ENCODE results near the gene NRXN3.

The NRXN3 gene

GRCh38 chr14:78227248-78228077 lies 57.3 kb downstream of the NRXN3 start:
- intact Hi-C loops (cut with DNase I): no loop called here
- peak in 37 of 42 donors; percentile 9 to 82 (median 46) for DNase-seq

DNA sequence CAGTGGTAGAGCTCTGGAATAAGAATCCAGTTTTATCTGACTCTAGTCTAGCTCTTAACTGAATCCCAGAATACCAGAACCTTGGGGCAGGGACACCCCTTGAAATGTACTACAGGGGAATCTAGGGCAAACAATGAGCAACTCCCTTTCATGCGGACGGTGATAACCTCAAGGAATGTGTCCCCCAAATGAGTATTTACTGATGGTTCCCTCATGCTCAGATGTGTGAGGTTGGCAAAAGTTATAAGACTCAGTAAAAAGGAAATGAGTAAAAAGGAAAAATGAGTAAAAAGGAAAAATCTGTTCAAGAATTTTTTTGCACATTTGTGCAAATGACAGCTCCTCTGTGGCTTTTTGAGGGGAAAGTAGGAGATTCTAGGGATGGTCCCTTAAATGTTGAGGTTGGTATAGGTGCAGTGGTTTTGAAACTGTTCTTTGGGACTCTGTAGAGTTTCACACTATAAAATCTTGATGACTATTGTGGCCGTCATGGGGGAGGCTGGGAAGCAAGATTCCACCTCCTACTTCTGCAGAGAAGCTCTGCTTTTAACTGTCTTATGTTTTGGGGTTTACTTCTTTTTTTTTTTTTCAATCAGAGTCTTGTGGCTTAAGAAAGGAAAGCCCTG lies 58.6 kb downstream of the NRXN3 start:
- DNase-seq: no peak
- intact Hi-C loops (cut with DNase I): no loop called here

DNA sequence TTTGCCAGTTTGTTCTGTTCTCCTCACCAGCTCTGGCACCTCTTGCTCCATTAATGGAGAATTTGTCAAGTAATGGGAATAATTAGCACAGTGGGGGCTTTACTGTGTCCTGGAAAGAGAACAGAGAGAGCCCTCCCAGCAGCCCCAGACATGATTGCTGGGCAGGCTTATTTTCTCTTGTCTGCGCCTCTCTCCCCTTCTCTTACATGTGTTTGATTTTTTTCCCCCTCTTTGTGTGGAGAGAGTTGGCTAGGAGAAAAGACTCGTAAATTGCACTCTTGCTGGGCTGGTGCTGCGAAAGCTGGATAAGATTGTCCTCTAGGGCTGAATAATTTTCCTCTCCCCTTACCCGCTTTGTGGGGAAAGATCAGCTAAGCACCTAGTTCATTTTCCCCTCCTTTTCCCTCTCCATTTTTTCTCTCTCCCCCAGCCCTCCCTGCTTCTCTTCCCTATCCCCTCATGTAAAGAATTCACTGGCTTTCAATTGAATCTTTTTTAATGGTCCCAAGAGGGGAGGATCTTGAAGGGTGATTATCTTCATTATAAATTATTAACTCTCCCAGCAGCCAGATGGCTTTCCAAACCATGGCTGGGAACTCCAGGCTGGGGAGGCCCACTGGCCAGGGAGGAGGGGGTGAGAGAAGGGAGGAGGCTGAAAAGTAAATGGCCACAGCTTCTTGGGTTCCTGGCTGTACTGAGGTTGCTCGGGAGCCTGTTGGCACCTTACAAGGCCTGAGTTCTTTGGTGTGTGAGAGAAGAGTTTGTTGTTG lies 62.2 kb downstream of the NRXN3 start:
- intact Hi-C loops (cut with DNase I): no loop called here
- DNase-seq: no peak

GRCh38 chr14:78238141-78238540 lies 68.0 kb downstream of the NRXN3 start:
- intact Hi-C loops (cut with DNase I): no loop called here
- peak in 8 of 42 donors; percentile 4 to 55 (median 34) for DNase-seq

GRCh38 chr14:78240567-78240966 lies 70.4 kb downstream of the NRXN3 start:
- intact Hi-C loops (cut with DNase I): no loop called here
- DNase-seq: no peak

GRCh38 chr14:78242086-78242485 lies 71.9 kb downstream of the NRXN3 start:
- intact Hi-C loops (cut with DNase I): no loop called here
- DNase-seq: no peak

GRCh38 chr14:78243187-78243586 lies 73.0 kb downstream of the NRXN3 start:
- intact Hi-C loops (cut with DNase I): no loop called here

GRCh38 chr14:78245238-78245637 lies 75.1 kb downstream of the NRXN3 start:
- DNase-seq: no peak
- intact Hi-C loops (cut with DNase I): no loop called here

More at GRCh38 chr14:78243187-78243586, 73.0 kb downstream of the NRXN3 start:
- no peak for DNase-seq

DNA sequence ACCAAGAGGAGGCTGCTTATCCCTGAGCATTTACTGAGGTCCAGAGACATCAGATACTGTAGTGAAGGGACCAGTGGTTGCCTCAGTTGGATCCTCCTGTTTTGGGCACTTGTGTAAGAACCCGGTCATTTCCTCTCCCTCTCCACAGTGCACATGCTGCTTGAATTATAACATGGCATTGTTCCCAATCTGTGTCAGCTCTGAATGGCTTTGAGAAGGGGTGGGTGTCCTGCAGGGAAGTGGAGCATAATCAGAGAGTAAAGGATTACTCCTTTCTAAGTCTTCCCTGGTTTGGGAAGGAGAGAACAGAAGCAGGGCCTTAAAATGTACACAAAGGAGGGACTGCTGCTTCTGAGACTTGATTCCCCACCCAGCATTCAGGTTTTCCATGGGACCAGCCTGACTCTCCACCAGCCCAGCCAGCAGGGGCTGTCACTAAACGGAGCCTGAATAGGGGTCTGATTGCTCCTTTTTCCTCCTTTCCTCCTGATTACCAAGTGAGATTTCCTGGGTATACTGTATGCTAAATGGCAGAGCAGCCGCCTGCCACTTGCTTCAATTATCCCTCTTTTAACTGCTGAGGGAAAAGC lies 78.4 kb downstream of the NRXN3 start:
- intact Hi-C loops (cut with DNase I): no loop called here
- peak in 2 of 42 donors; percentile 8 to 13 for DNase-seq

DNA sequence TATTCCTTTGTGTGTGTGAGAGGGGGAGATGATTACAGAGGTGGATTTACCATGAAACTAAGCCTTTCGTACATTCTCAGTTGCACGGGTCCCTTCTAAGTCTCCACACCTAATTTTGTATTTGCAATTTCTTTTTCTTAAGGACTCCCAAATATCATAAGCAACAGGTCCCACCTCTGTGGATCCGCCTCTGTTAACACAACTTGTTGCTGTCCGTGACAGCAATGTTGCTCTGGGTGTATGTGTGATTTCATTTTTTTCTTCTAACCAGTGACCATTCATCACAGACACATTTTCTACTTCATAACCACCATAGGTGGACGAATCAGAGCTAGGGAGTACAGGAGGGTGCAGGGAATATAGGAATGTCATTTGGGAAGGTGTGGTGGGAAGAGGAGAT lies 81.1 kb downstream of the NRXN3 start:
- DNase-seq: no peak
- intact Hi-C loops (cut with DNase I): no loop called here

GRCh38 chr14:78253986-78254385 lies 83.8 kb downstream of the NRXN3 start:
- intact Hi-C loops (cut with DNase I): no loop called here
- DNase-seq: peak in 9 of 42 donors; percentile 14 to 63 (median 35)

DNA sequence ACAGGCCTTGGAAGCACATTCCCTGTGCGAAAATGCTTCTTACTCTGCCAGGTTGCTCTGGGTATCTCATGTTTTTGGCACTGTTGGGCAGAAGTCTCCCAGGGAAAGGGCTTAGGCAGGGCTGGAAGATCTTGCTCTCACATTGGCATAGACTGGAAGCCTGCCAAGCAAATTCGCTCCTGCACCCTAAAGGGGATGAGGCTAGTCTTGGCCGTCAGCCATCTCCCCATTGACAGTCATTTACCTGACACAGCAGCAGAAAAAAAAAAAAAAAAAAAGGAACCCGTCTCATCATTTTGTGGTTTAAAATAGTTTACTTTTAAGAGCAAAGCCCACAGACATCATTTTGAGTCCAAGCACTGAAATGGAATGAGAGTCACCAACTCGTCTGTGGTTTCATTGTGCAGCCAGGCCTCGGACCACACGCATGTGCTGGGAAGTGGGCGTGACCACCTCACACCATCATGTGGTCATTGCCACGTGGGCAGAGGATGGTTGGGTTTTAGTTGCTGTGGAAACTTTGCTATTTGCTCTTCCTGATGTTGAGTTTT lies 84.8 kb downstream of the NRXN3 start:
- no peak for DNase-seq
- intact Hi-C loops (cut with DNase I): no loop called here

DNA sequence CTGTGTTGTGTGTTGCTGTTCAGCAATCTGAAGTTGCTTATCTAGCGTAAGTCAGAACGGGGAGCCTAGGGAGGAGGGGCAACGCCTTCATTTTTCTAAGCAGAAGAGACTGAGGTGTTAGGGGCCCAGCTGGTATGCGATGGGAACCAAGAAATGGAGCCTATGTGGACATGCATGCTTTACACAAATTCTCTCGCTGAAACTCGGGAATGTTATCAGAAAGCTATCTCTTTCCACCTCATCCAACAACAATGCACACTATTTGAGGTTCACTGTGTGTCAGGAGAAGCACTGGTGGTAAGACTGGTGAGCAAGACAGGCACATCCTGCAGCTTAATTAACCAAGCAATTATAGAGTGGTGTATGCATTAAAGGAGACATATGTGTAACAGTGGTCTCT lies 89.7 kb downstream of the NRXN3 start:
- intact Hi-C loops (cut with DNase I): no loop called here
- no peak for DNase-seq

DNA sequence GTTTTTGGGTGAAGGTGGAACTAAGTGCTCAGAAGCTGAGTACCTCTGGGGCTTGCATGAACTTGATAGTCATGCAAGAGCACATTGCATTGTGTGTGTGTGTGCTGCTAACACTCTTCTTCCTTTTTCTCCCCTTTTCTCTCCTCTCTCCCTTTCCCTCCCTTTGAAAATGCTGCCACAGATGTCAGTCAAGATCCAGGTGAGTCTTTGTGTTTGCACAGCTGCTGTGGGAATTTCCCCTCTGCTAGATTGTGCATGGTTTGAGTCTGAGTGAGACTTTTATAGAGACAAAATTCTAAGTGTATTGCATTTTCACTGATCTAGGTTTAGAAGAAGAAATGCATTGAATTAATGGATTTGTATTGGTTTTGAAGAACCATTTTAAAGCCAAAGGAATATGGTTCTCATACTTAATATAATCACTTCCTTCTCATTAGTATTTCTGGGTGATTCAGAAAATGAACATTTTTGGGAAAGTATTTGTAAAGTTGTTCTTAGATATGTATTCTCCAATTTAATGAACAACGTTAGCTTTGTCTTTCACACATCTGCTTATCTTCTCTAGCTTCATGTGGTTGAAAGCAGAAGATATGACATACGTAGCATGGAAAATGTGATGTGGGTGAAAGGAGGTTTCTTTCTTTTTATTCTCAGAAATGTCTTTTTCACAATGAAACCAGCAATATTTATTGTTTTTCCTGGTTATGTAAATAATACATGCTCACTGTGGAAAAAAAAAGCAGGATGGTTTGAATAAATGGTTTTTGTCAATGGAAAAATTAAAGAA lies 108.5 kb downstream of the NRXN3 start:
- DNase-seq: no peak
- intact Hi-C loops (cut with DNase I): no loop called here

DNA sequence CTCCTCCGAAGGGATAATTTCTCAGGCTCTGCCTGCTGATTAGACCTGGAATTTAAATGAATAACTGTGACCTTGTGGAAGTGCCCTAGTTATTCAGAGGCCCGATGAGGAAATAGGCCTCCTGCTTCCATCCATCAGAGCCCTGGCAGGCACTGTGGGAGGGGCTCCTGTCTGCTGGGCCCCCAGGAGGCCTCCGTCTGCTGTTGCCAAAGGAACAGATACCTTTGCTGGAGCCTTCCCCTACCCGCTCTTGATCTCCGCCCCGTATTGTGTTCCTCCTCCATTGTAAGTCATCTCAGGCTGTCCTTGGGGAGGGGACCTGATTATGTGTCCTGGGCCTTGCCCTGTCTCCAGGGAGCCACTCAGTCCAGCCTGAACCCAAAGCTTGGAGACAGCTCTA lies 112.3 kb downstream of the NRXN3 start:
- intact Hi-C loops (cut with DNase I): no loop called here
- DNase-seq: no peak

- intact Hi-C loops (cut with DNase I): no loop called here
- DNase-seq: no peak
These were observed 116.0 kb downstream of the NRXN3 start for GRCh38 chr14:78286210-78286609.

- intact Hi-C loops (cut with DNase I): no loop called here
- DNase-seq: peak in 2 of 42 donors; percentile 15 to 52
These were observed 121.8 kb downstream of the NRXN3 start for GRCh38 chr14:78292003-78292402.

DNA sequence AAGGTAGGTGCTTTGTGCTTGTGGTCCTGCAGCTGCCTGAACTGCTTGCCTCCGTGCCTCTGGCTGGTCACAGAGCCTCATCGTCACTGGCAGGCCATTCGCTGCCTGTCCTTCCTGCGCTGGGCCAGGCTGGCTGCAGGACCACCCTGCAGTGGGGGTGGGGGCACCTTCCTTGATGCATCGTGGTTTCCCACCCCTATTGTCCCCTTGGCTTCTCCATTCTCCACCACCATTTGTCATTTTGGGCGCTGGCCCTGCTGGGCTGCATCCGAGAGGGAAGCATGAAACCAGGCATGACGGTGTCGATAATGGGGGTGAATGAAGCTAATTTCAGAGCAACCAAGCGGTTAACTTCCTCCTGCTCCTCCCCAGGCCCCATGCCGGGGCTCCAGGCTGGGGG lies 127.7 kb downstream of the NRXN3 start:
- no peak for DNase-seq
- intact Hi-C loops (cut with DNase I): no loop called here

GRCh38 chr14:78298298-78298697 lies 128.1 kb downstream of the NRXN3 start:
- DNase-seq: no peak
- intact Hi-C loops (cut with DNase I): no loop called here

Data from head of caudate nucleus (tissue), 42 donors.